Stimulated activated naive CD8-positive, alpha-beta T cell treated with anti-CD3 and anti-CD28 coated beads, Interleukin-15, Interleukin-2, amounts not matched to agents 100 ng/mL and 50 ng/mL, for 24 hours (primary cell): ENCODE data around the gene PTH1R.

ENCODE experiments used
- H3K27ac Mint-ChIP-seq: one replicate; pipeline ENCODE4 v1.8.0; 2021; ENCODE audit warnings: mild to moderate bottlenecking, mixed read lengths
- H3K27me3 Mint-ChIP-seq: one replicate; pipeline ENCODE4 v1.8.0; 2021; ENCODE audit warnings: mixed read lengths
- H3K36me3 Mint-ChIP-seq: one replicate; pipeline ENCODE4 v1.8.0; 2021; ENCODE audit warnings: low read depth, mixed read lengths
- H3K4me1 Mint-ChIP-seq: one replicate; pipeline ENCODE4 v1.8.0; 2021; ENCODE audit warnings: low read depth, mixed read lengths
- H3K4me3 Mint-ChIP-seq: one replicate; pipeline ENCODE4 v1.8.0; 2021; ENCODE audit warnings: mild to moderate bottlenecking, mixed read lengths
- H3K9me3 Mint-ChIP-seq: one replicate; pipeline ENCODE4 v1.8.0; 2021; ENCODE audit warnings: mixed read lengths

The PTH1R gene

DNA sequence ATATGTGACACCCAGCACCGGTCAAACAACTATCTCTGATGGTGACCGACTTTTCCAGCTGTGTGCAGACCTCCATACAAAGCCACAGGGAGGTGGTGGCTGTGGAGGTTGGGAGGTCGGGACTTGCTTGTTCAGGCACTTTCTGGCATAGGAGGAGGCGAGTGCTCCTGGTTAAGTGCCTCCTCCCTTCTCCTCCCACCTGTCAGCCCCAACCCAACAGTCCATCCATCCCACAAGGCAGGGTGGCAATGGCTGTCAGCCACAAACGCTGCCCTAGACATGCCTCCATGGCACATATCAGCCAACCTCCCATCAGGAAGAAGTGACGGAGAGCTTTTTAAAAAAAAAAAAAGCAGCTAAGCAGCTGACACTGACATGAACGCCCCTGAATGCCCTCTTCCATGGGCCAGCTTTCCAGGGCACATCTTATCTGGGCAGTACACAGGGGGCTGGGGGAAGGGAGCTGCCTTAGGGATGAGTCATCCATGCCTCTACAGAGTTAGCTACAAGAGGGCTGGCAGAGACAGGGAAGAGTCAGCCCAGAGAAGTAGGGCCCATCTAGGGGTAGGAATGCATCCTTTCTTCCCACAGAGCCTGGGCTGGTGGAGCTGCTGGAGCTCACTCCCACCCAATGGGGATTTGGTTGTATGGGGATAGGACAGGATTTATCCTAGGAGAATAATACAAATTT, 57.8 kb downstream of the PTH1R start:
- H3K9me3 Mint-ChIP-seq = no peaks in the 10 kb centered on the region
- H3K4me1 Mint-ChIP-seq = peaks cover 86% of the 10 kb centered on the region
- peak overlapping the region; percentile 81 for H3K27ac Mint-ChIP-seq
- H3K27me3 Mint-ChIP-seq = no peaks in the 10 kb centered on the region
- H3K4me3 Mint-ChIP-seq = no peak overlapping the region
- peaks cover 50% of the 10 kb centered on the region for H3K36me3 Mint-ChIP-seq

DNA sequence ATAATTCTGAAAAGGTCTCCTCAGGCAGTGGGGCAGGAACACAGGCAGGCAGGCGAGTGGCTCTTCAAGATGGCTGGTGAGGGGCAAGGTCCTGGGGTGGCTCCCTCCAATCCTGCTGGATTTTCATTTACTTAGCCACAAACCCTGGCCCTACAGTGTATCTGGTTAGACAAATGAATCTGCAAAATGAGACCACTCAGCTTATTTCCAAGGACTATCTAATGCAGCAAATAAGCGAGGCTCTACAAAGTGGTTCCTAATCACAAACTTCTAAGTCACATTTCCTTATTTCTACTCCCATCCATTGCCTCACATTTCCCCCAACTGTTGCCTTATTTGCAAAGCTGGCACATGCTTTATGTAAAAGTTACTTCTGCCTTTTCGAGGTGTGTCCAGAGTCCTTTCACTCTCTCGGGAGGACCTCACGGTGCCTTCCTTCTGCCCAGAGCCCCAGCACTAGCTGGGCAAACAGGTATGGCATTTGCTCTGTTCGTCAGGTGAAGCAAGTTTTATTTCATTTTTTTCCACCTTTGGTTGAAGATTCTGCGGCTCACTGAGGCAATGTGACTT, 58.6 kb downstream of the PTH1R start:
- peak overlapping the region; percentile 52 for H3K27ac Mint-ChIP-seq

DNA sequence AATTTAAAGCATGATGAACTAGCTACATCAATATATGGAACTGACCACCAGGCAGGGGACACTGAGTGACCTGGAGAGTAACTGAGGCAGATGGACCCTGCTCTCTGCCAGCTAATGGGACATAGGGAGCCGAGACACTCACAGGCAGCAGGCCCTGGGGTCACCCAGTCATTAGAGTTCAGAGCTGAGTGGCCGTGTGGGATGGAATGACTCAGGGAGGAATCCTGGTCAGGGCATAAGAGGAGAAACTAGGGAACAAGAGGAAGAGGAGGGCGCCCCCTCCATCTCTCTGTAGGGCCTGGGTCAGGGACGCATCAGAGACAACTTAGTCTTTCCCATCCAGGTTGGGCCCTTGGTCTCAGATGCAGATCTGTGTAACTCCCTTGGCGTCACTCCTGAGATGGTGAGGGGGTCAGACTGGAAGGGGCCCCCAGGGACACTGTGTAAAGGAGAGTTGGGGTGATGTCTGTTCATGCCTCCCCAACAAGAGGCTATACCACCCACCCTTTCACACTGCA, 59.3 kb downstream of the PTH1R start:
- Mint-ChIP-seq H3K36me3 (peaks cover 49% of the 10 kb centered on the region), H3K27ac (no peak overlapping the region), H3K4me3 (no peak overlapping the region), H3K9me3 (no peaks in the 10 kb centered on the region), H3K4me1 (peaks cover 76% of the 10 kb centered on the region), H3K27me3 (no peaks in the 10 kb centered on the region)

More for the DNA sequence above, 58.6 kb downstream of the PTH1R start:
- no peaks in the 10 kb centered on the region for H3K27me3 Mint-ChIP-seq
- peaks cover 49% of the 10 kb centered on the region for H3K36me3 Mint-ChIP-seq
- H3K9me3 Mint-ChIP-seq = no peaks in the 10 kb centered on the region
- H3K4me1 Mint-ChIP-seq = peaks cover 84% of the 10 kb centered on the region
- no peak overlapping the region for H3K4me3 Mint-ChIP-seq

DNA sequence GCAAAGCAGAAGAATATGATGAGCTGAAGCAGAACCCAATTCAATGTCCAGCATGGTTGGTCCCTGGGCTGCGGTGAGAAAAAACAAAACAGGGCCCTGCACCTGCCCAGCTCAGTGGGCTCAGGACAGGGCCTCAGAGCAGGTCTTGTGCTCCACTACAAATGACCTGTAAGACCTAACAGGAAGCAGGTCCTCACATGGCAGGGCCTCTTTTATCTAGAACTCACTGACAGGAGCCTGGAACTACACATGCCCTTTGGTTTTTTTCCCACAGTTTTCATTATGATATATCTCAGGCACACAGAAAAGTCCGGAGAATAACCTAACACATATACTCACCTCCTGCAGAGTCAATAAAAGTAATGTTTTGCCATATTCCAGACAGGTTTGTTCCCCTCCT, 60.6 kb downstream of the PTH1R start:
- Mint-ChIP-seq H3K4me1 (peaks cover 73% of the 10 kb centered on the region), H3K4me3 (no peak overlapping the region), H3K27me3 (no peaks in the 10 kb centered on the region), H3K27ac (peak overlapping the region; percentile 36), H3K9me3 (no peaks in the 10 kb centered on the region), H3K36me3 (peaks cover 49% of the 10 kb centered on the region)

DNA sequence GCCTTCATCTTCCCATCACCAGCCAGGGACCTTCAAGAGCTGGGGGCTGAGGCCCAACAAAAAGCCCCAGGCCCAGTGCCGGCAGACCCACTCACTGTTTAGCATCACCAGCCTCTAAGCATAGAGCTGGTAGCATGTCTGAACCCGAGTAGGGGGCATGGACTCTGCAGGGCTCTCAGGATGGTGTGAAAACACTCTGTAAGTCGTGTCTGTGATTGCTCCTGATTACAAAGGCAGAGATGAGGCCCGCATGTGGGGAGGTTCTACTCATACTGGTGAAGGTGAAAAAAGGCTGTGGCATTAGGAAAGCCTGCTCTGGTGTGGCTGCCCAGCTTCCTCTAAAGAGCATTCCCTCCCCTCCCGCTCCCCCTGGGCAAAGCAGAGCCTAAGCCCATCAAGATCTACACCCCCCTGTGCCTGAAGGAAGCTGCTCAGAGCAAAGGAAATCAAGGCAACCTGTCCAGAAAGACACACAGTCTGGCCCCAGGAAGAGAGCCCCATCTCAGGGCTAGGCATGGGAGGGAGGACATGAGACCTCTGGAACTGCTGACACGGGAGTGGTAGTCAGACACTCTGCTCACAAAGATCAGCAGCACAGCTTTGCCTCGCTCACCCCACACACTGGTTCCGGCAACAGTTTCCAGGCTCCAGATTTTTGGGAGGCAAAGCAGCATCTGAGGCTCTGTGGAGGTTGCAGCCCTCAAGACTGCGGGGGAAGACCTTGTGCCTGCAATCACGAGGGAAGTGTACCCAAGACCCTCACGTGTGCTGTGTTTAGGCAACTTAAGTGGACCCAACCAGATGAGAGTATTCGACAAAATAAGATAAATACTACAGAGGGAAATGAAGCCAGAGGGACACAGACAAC, 62.3 kb downstream of the PTH1R start:
- H3K4me1 Mint-ChIP-seq = peaks cover 71% of the 10 kb centered on the region
- peaks cover 49% of the 10 kb centered on the region for H3K36me3 Mint-ChIP-seq

DNA sequence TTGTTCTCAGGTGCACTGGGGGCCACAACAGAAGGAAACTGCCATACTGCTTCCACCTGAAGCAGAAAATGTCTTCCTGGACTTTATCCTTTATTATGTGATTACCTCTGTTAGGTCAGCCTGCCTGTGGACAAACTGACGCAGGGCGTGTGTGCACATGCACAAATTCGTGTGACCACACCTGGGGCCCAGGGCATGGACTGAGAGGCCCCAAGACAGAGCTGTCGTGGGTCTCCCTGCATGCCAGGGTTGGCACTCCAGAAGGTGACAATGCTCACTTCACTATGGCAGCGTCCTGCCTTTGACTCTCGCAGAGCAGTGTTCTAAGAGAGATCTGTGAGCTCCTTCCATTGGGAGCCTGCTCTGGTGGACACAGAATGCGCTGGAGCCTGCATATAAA, 64.6 kb downstream of the PTH1R start:
- H3K27ac Mint-ChIP-seq = no peak overlapping the region
- no peaks in the 10 kb centered on the region for H3K9me3 Mint-ChIP-seq
- peaks cover 49% of the 10 kb centered on the region for H3K36me3 Mint-ChIP-seq
- H3K4me3 Mint-ChIP-seq = no peak overlapping the region
- H3K4me1 Mint-ChIP-seq = peaks cover 74% of the 10 kb centered on the region
- H3K27me3 Mint-ChIP-seq = no peaks in the 10 kb centered on the region

More for the DNA sequence above, 62.3 kb downstream of the PTH1R start:
- Mint-ChIP-seq H3K4me3 (no peak overlapping the region), H3K27me3 (no peaks in the 10 kb centered on the region), H3K9me3 (no peaks in the 10 kb centered on the region), H3K27ac (no peak overlapping the region)

DNA sequence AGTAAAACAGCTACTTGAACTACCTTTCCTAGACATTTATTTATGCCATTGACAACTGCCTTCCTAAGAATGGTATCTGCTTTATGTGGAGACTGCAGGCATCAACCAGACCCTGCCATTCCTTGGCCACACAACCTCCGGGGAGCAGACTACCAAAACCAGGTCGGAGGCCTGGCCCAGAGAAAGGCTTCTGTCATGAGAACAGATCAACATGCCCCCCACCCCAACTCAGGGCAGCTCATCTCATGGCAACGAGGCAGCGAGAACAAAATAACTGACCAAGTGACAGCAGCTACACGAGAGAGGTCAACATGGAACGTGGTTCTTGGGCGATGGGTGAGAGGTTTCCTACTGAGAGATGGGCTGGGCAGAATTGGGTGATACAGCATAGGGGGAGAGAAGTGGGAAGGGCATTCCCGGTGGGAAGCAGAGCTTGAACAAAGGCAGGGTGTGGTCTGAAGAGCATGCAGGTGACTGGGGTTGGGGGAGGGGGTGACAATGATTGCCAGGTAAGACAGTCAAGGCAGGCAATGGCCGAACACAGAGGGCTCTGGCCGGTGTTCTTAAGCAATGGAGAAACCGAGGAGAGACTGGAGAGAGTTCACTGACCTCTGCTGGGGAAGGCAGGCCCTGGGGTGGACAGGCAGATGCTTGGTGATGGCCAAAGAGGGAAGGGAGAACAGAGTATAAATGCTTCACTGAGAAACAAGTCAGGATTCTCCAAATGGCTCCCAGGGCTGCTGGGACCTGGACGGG, 65.1 kb downstream of the PTH1R start:
- H3K4me1 Mint-ChIP-seq = peaks cover 78% of the 10 kb centered on the region
- peaks cover 52% of the 10 kb centered on the region for H3K36me3 Mint-ChIP-seq
- H3K9me3 Mint-ChIP-seq = no peaks in the 10 kb centered on the region
- H3K27me3 Mint-ChIP-seq = no peaks in the 10 kb centered on the region
- no peak overlapping the region for H3K27ac Mint-ChIP-seq
- no peak overlapping the region for H3K4me3 Mint-ChIP-seq

DNA sequence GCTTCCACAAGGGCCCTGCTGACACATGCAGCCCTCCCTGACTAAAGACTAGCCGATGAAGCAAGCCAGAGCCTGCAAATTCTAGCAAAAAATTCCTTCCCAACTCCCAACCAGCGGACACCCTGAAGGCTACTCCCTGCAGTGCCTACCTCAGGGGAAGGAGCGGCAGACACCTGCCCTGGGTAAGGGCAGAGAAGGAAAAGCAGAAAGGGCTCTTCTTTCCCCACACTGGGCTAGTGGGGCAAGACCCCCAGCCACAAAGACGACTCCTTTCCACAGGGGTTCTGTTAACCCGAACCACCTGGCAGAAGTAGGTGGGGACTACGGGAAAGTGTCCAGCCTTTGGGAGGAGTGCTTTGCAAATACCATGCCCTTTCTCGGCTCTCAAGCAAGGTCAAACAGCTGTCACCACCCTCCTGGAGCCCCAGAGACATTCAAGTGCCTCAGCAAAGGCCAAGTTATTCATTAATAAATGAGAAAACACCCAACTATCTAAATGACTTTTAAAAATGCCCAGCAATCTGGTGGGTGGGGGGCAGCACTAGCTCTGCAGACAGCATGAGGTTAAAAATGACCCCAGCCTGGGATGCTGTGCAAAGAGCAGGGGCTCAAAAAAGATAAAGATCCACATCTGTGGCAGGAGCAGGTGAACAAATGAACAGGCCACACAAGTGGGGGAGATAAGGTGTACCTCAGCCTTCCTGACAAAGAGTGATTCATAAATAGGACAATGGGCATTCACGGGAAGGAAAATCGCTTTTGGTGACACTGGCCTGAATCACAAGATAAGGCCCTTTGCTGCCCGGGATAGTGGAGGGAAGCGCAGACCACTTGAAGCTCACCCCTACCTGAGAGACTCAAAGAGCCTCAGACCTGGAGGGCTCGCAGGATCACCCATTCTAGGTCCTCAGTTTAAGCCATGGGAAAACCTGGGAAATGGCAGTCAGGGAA, 66.0 kb downstream of the PTH1R start:
- H3K36me3 Mint-ChIP-seq = peaks cover 51% of the 10 kb centered on the region
- H3K4me3 Mint-ChIP-seq = no peak overlapping the region
- H3K27ac Mint-ChIP-seq = no peak overlapping the region
- H3K4me1 Mint-ChIP-seq = peaks cover 79% of the 10 kb centered on the region
- no peaks in the 10 kb centered on the region for H3K9me3 Mint-ChIP-seq
- no peaks in the 10 kb centered on the region for H3K27me3 Mint-ChIP-seq

DNA sequence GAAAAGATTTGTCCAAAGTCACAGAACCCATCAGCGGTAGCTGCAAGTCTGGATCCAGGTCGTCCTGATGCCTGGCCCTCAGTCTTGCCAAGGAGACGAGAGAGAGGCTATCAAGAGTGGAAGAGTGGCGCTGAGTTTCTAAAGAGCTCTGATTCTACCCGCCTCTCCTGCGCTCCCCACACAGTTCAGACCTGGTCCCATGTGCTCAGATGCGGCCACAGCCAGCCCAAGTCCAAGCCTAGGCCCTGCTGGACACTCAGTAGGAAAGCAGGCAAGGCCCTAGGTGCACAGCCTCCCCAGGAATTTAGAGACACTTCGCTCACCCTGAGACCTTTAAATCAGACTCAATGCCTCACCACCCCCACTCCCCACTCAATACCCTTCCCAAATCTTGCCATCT, 66.7 kb downstream of the PTH1R start:
- H3K27me3 Mint-ChIP-seq = no peaks in the 10 kb centered on the region
- H3K36me3 Mint-ChIP-seq = peaks cover 48% of the 10 kb centered on the region
- H3K27ac Mint-ChIP-seq = peak overlapping the region; percentile 71
- H3K9me3 Mint-ChIP-seq = no peaks in the 10 kb centered on the region
- H3K4me3 Mint-ChIP-seq = no peak overlapping the region
- peaks cover 80% of the 10 kb centered on the region for H3K4me1 Mint-ChIP-seq

DNA sequence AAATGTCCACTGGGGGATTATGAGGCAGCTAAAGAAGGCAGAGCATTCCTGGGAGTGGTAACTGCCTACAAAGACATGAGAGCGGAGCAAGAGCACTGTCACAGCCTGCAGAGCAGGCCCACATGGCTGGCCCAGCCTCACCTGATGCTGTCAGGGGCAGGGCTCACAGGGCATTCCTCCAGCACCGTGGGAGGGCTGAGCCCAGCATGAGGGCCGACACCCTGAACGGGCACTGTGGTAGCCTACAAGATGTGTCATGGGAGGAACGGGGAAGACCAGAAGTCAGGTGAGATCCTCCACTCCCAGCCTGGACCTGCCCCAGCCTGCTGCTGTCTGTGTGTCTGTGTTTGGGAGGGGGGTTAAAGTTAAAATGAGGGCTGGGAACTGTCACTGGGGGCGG, 68.9 kb downstream of the PTH1R start:
- H3K4me3 Mint-ChIP-seq = no peak overlapping the region
- H3K27ac Mint-ChIP-seq = peak overlapping the region; percentile 38
- H3K9me3 Mint-ChIP-seq = no peaks in the 10 kb centered on the region
- peaks cover 84% of the 10 kb centered on the region for H3K4me1 Mint-ChIP-seq
- no peaks in the 10 kb centered on the region for H3K27me3 Mint-ChIP-seq
- peaks cover 41% of the 10 kb centered on the region for H3K36me3 Mint-ChIP-seq

DNA sequence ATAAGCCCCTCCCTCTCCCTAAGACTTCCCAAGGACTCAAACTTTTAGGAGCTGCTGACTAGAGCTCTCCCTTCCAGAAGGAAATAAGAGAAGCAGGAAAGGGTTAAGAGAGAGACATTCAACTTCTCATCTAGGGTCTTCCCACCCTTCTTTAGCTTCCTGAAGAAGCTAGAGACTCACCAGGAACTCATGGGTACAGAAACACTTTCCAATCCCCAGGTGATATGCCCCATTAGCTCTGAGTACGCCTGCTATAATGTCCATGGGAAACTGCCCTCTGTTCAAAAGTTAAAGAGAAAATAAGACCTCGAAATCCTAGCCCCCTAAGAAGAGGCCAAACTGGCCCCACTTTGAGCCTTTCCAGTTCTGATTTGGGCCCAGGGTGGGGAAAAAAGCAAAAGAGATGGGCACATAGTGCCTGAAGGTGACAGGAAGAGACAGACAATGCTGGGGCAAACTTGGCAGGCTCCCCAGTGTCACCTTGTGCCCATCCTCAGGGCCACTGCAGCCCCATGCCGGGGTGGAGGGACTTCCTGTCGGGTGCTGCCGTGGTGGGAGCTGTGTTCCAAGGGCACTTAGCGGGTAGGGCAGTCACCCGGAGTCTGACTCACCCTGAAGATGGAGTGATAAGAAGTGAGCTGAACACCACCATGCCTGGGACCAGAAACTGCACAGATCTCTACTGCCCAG, 69.5 kb downstream of the PTH1R start:
- H3K27ac Mint-ChIP-seq = peak overlapping the region; percentile 92
- H3K9me3 Mint-ChIP-seq = no peaks in the 10 kb centered on the region
- peaks cover 88% of the 10 kb centered on the region for H3K4me1 Mint-ChIP-seq
- peaks cover 44% of the 10 kb centered on the region for H3K36me3 Mint-ChIP-seq
- H3K27me3 Mint-ChIP-seq = no peaks in the 10 kb centered on the region
- H3K4me3 Mint-ChIP-seq = peak overlapping the region; percentile 65

DNA sequence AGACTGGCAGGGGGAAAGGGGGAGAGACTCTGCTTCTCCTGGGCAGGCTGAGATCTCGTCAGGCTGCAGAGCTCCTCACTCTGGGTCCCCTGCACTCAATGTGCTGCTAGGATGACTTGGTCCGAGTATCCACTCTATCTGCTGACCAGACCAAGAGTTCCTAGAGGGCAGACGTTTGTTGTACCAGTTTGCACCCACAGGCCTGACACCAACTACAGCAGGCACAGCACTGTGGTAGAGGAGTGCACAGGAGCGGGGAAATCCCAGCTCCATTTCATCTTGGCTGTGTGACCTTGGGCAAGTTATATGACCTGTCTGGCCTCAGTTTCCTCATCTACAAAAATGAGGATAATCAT, 70.0 kb downstream of the PTH1R start:
- Mint-ChIP-seq H3K36me3 (peaks cover 44% of the 10 kb centered on the region), H3K27ac (peak overlapping the region; percentile 92), H3K27me3 (no peaks in the 10 kb centered on the region), H3K9me3 (no peaks in the 10 kb centered on the region), H3K4me3 (peak overlapping the region; percentile 65), H3K4me1 (peaks cover 88% of the 10 kb centered on the region)

DNA sequence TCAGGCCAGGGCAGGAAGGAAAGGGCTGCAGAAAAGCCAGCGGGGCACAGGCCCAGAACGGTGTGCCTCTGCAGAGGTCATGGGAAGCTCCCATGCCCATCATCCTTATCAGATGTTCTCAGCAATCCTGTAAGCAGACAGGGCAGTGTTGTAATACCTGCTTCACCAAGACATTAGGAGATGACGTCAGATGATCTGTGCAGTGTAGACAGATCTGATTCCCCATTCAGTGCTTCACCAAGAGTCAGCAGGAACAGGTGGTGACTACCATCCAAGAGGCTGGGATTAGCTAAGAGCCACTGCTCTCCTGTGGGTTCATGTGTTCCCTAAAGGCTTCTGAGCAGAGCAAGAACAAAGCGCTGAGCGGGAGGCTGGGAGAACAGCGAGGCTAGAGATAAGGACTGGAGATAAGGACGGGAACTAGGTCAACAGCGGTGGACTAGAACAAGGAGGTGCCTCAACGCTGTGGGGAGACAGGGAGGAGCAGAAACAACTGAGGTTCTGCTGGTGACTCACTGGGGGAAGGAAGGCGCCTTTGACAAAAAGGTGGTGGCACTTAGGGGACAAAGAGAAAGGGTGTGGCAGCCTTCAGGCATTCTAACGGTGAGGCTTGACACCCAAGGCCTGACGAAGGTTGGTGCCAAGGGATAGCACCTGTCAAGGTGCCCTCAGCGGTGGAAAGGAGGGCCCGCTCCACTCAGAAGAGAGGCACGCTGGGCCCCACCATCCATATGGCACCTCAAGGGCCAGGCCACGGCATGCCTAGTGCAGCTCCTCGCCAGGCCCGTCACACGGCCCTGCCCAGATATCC, 70.7 kb downstream of the PTH1R start:
- peaks cover 48% of the 10 kb centered on the region for H3K36me3 Mint-ChIP-seq
- H3K27me3 Mint-ChIP-seq = no peaks in the 10 kb centered on the region
- peaks cover 92% of the 10 kb centered on the region for H3K4me1 Mint-ChIP-seq
- no peaks in the 10 kb centered on the region for H3K9me3 Mint-ChIP-seq
- H3K27ac Mint-ChIP-seq = peak overlapping the region; percentile 92
- H3K4me3 Mint-ChIP-seq = peak overlapping the region; percentile 65
